ENCODE measurements around the gene C1S. TPM values are rescaled to one million over a fixed set of nuclear protein-coding genes. Genes with fewer than 3 reads are reported as not detected.

Gene C1S
- total RNA-seq, 2 donors from 2014 or later, result 13.4 to 14.3 TPM

DNA sequence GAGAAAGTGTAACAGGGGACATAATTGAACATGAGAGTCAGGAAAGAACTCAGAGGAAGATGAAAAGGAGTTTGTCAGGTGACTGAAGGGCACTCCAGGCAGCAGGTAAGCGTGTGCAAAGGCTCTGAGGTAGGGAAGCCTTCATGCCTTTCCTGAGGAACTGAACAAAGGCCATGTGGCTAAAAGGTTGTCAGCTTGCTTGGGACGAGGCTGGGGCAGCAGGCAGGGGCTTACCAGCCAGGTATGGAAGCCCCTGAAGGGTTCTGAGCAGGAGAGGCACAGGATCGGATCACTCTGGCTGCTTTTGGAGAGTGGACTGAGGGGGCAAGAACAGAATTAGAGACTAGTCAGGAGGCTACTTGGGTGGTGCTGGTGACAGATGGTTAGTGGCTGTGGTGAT is 47.4 kb upstream of the C1S start:
- H3K4me1 ChIP-seq (ENCODE audit: control insufficient read depth, insufficient read depth, low read length), result peaks cover 10% of the 10 kb centered on the region
- 87 to 90% methylated on average over 2 to 3 of the region's 3 CpGs for WGBS, 2 experiments (ENCODE audit: insufficient coverage in 1 of 2, insufficient read length in 1 of 2)
- H3K4me3 ChIP-seq (ENCODE audit: low read length), result no peak overlapping the region
- Mint-ChIP-seq H3K4me1 (peaks cover 21% of the 10 kb centered on the region), H3K27ac (no peak overlapping the region), H3K36me3 (ENCODE audit: low read depth) (peaks cover 13% of the 10 kb centered on the region), H3K27me3 (ENCODE audit: insufficient read depth) (no peaks in the 10 kb centered on the region), H3K9me3 (no peaks in the 10 kb centered on the region), H3K4me3 (no peak overlapping the region)
- H3K9me3 ChIP-seq (ENCODE audit: control insufficient read depth, low read length), result no peaks in the 10 kb centered on the region
- no peak for DNase-seq
- TF ChIP-seq, protein P1, sequence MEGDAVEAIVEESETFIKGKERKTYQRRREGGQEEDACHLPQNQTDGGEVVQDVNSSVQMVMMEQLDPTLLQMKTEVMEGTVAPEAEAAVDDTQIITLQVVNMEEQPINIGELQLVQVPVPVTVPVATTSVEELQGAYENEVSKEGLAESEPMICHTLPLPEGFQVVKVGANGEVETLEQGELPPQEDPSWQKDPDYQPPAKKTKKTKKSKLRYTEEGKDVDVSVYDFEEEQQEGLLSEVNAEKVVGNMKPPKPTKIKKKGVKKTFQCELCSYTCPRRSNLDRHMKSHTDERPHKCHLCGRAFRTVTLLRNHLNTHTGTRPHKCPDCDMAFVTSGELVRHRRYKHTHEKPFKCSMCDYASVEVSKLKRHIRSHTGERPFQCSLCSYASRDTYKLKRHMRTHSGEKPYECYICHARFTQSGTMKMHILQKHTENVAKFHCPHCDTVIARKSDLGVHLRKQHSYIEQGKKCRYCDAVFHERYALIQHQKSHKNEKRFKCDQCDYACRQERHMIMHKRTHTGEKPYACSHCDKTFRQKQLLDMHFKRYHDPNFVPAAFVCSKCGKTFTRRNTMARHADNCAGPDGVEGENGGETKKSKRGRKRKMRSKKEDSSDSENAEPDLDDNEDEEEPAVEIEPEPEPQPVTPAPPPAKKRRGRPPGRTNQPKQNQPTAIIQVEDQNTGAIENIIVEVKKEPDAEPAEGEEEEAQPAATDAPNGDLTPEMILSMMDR (conservative IDR thresholded peaks at IDR 0.05), result no peak
- peaks cover 23% of the 10 kb centered on the region for H3K36me3 ChIP-seq (ENCODE audit: control insufficient read depth, insufficient read depth, low read length)
- H3K9ac ChIP-seq (ENCODE audit: extremely low read depth, low read length, poor library complexity, severe bottlenecking), result no peak overlapping the region
- H3K27ac ChIP-seq (ENCODE audit: low read depth, low read length), result no peak overlapping the region
- H3K27me3 ChIP-seq (ENCODE audit: control insufficient read depth, insufficient read depth, low read length, poor library complexity, severe bottlenecking), result no peaks in the 10 kb centered on the region

DNA sequence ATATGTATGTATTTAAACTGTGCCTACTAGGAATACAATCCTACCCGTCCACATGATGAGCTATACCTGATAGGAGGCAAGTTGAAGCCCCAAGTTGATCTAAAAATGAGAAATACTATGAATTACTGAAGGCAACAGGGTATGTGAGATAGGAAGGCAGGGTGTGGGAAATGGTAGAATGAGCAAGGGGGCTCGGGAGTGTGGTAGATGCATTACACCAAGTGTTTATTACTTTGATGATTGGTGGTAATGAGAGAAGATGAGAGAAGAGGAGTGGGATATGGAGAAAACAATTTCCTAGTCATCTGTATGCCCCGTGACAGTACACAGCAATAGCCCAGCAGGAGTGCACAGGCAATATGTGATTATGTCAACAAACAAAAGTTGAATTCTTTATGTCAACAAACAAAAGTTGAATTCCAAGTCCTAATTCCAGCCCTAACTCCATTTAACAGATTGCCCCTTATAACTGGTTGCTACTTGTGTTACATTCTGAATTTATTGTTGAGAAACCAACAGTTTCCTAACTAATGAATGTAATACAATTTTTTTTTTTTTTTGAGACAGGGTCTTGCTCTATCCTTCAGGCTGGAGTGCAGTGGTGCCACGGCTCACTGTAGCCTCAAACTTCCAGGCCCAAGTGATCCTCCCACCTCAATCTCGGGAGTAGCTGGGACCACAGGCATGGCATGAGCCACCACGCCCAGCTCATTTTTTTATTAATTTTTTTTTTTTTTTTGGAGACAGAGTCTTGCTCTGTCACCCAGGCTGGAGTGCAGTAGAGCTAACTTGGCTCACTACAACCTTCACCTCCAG is 44.8 kb upstream of the C1S start:
- no peak overlapping the region for H3K9ac ChIP-seq (ENCODE audit: extremely low read depth, low read length, poor library complexity, severe bottlenecking)
- TF ChIP-seq, protein P1 (conservative IDR thresholded peaks at IDR 0.05), result no peak
- no peak overlapping the region for H3K27ac Mint-ChIP-seq
- H3K4me1 Mint-ChIP-seq, result peaks cover 28% of the 10 kb centered on the region
- no peak for DNase-seq
- no peaks in the 10 kb centered on the region for H3K27me3 ChIP-seq (ENCODE audit: control insufficient read depth, insufficient read depth, low read length, poor library complexity, severe bottlenecking)
- peaks cover 10% of the 10 kb centered on the region for H3K36me3 ChIP-seq (ENCODE audit: control insufficient read depth, insufficient read depth, low read length)
- WGBS, 2 experiments (ENCODE audit: insufficient coverage in 1 of 2, insufficient read length in 1 of 2), result 84 to 91% methylated on average over 6 of the region's 6 CpGs
- H3K27ac ChIP-seq (ENCODE audit: low read depth, low read length), result no peak overlapping the region
- H3K36me3 Mint-ChIP-seq (ENCODE audit: low read depth), result peaks cover 8% of the 10 kb centered on the region
- peaks cover 10% of the 10 kb centered on the region for H3K4me1 ChIP-seq (ENCODE audit: control insufficient read depth, insufficient read depth, low read length)
- H3K27me3 Mint-ChIP-seq (ENCODE audit: insufficient read depth), result no peaks in the 10 kb centered on the region
- H3K9me3 Mint-ChIP-seq, result no peaks in the 10 kb centered on the region
- H3K4me3 ChIP-seq (ENCODE audit: low read length), result no peak overlapping the region
- no peaks in the 10 kb centered on the region for H3K9me3 ChIP-seq (ENCODE audit: control insufficient read depth, low read length)
- no peak overlapping the region for H3K4me3 Mint-ChIP-seq

DNA sequence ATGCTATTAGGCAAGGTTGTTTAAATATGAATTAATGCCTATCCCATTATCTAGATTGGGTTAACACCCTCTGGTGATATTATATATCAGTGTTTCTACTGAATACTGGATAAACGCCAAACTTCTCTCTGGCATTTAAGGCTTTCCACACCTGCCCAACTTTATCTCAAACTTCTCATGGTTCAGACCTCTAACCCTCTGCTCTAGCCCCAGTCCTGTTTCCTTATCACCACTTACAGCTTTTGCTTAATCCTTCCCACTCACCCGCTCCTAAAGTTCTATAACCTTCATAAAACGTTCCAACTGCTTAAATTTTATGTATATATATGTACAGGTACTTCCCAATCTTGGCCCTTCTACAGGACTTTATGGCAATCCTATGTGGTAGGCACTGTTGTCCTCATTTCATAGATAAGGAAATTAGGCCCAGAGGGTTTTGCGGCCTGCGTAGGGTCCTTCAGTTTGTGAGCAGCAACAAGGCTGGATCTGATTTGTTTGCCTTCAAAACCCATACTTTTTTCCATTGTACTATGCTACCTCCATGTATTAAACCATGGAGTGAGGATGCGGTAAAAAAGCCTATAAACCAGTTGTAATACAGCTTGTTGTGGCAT is 43.5 kb upstream of the C1S start:
- Histone ChIP-seq H3K4me1 (ENCODE audit: control insufficient read depth, insufficient read depth, low read length) (peaks cover 8% of the 10 kb centered on the region), H3K36me3 (ENCODE audit: control insufficient read depth, insufficient read depth, low read length) (peaks cover 7% of the 10 kb centered on the region), H3K9ac (ENCODE audit: extremely low read depth, low read length, poor library complexity, severe bottlenecking) (no peak overlapping the region), H3K27ac (ENCODE audit: low read depth, low read length) (no peak overlapping the region), H3K4me3 (ENCODE audit: low read length) (peak overlapping the region; percentile 93), H3K27me3 (ENCODE audit: control insufficient read depth, insufficient read depth, low read length, poor library complexity, severe bottlenecking) (no peaks in the 10 kb centered on the region), H3K9me3 (ENCODE audit: control insufficient read depth, low read length) (no peaks in the 10 kb centered on the region)
- H3K27me3 Mint-ChIP-seq (ENCODE audit: insufficient read depth), result no peaks in the 10 kb centered on the region
- no peak for DNase-seq
- peaks cover 8% of the 10 kb centered on the region for H3K36me3 Mint-ChIP-seq (ENCODE audit: low read depth)
- no peaks in the 10 kb centered on the region for H3K9me3 Mint-ChIP-seq
- peaks cover 28% of the 10 kb centered on the region for H3K4me1 Mint-ChIP-seq
- H3K27ac Mint-ChIP-seq, result no peak overlapping the region
- 79 to 83% methylated on average over 3 to 5 of the region's 6 CpGs for WGBS, 2 experiments (ENCODE audit: insufficient coverage in 1 of 2, insufficient read length in 1 of 2)
- TF ChIP-seq, protein P1 (conservative IDR thresholded peaks at IDR 0.05), result no peak
- peak overlapping the region; percentile 72 for H3K4me3 Mint-ChIP-seq

Data from endodermal cell (in vitro differentiated cells).